NOMO-1 treated with dmso at 0.1 percent for 144 hours (cell line): ENCODE data around the gene NAP1L1.

Source experiments
- DNase-seq: peaks from one replicate; lab custom pipeline; 2025; ENCODE audit not compliant: unreplicated experiment; lab: John Stamatoyannopoulos, UW

NAP1L1 gene

GRCh38 chr12:76084863-76085519 is 506 bp upstream of the NAP1L1 start:
- DNase-seq, result no peak

- no peak for DNase-seq
Measured at GRCh38 chr12:76083246-76083903, 1.1 kb downstream of the NAP1L1 start.

GRCh38 chr12:76081909-76082308 is 2.6 kb downstream of the NAP1L1 start:
- DNase-seq, result no peak

- no peak for DNase-seq
Measured at GRCh38 chr12:76080729-76081415, 3.6 kb downstream of the NAP1L1 start.

GRCh38 chr12:76080017-76080728 is 4.3 kb downstream of the NAP1L1 start:
- no peak for DNase-seq

GRCh38 chr12:76078748-76079147 is 5.7 kb downstream of the NAP1L1 start:
- no peak for DNase-seq

GRCh38 chr12:76075448-76075847 is 9.0 kb downstream of the NAP1L1 start:
- DNase-seq, result no peak

GRCh38 chr12:76074701-76075336 is 9.7 kb downstream of the NAP1L1 start:
- DNase-seq, result no peak

GRCh38 chr12:76073561-76073960 is 10.9 kb downstream of the NAP1L1 start:
- no peak for DNase-seq

- DNase-seq, result no peak
Measured at GRCh38 chr12:76072568-76072967, 11.9 kb downstream of the NAP1L1 start.

GRCh38 chr12:76069339-76069738 is 15.1 kb downstream of the NAP1L1 start:
- DNase-seq, result no peak

GRCh38 chr12:76065917-76066316 is 18.6 kb downstream of the NAP1L1 start:
- no peak for DNase-seq

GRCh38 chr12:76064904-76065303 is 19.6 kb downstream of the NAP1L1 start:
- no peak for DNase-seq

- no peak for DNase-seq
Measured at GRCh38 chr12:76060111-76060510, 24.4 kb downstream of the NAP1L1 start.

GRCh38 chr12:76057326-76057725 is 27.2 kb downstream of the NAP1L1 start:
- DNase-seq, result no peak

- no peak for DNase-seq
Measured at GRCh38 chr12:76055393-76055792, 29.1 kb downstream of the NAP1L1 start.

GRCh38 chr12:76049575-76050251 is 34.8 kb downstream of the NAP1L1 start:
- DNase-seq, result no peak

- DNase-seq, result no peak
Measured at GRCh38 chr12:76047742-76048141, 36.7 kb downstream of the NAP1L1 start.

- DNase-seq, result no peak
Measured at GRCh38 chr12:76047060-76047459, 37.4 kb downstream of the NAP1L1 start.

GRCh38 chr12:76043377-76043776 is 41.1 kb downstream of the NAP1L1 start:
- no peak for DNase-seq

- DNase-seq, result no peak
Measured at GRCh38 chr12:76042147-76042546, 42.3 kb downstream of the NAP1L1 start.
